Kidney (tissue), 14 donors: Measurements from ENCODE around the gene ERCC4. TPM values are rescaled to one million over a fixed set of nuclear protein-coding genes. Genes with fewer than 3 reads are reported as not detected.
A peak's percentile ranks its signal among the peaks of the same experiment; 100 is the strongest.

Source experiments
- DNase-seq, 5 donors: peaks; one replicate each; pipeline ENCODE4 v3.0.0-alpha.2; 2013 to 2020
- FAIRE-seq: peaks from 2 replicates; lab custom pipeline; 2012; peaks lifted over from hg19 to GRCh38; lab: Jason Lieb, UNC
- H3K27ac ChIP-seq, 2 donors: one replicate each; pipeline ENCODE4 v1.7.0; 2013; ENCODE audit warnings: low read depth in 2 of 2, low read length in 2 of 2, inconsistent platforms in 1 of 2
- H3K27me3 ChIP-seq: one replicate; pipeline ENCODE4 v1.7.1; 2013; ENCODE audit warnings: low read length, inconsistent platforms; ENCODE audit not compliant: control insufficient read depth, insufficient read depth
- H3K36me3 ChIP-seq, 3 donors: one replicate each; pipeline versions ENCODE4 v1.7.0 to v1.7.1; 2013; ENCODE audit warnings: low read length in 3 of 3, control low read depth in 1 of 3, inconsistent platforms in 1 of 3; ENCODE audit not compliant: insufficient read depth in 3 of 3, control insufficient read depth in 2 of 3
- H3K4me1 ChIP-seq, 3 donors: one replicate each; pipeline versions ENCODE4 v1.7.0 to v1.7.1; 2013; ENCODE audit warnings: low read length in 3 of 3, inconsistent platforms in 1 of 3, low read depth in 1 of 3; ENCODE audit not compliant: control insufficient read depth in 2 of 3, insufficient read depth in 2 of 3
- H3K4me3 ChIP-seq, 3 donors: one replicate each; pipeline versions ENCODE4 v1.7.0 to v1.8.1; 2013; ENCODE audit warnings: low read length in 3 of 3, control low read depth in 1 of 3, inconsistent platforms in 1 of 3
- H3K9ac ChIP-seq, 3 donors: one replicate each; pipeline versions ENCODE4 v1.7.0 to v1.7.1; 2013; ENCODE audit warnings: low read length in 3 of 3, control low read depth in 1 of 3, inconsistent platforms in 1 of 3
- H3K9me3 ChIP-seq, 3 donors: one replicate each; pipeline versions ENCODE4 v1.7.0 to v1.7.1; 2013; ENCODE audit warnings: low read length in 3 of 3, control low read depth in 1 of 3, inconsistent platforms in 1 of 3; ENCODE audit not compliant: control insufficient read depth in 2 of 3, insufficient read depth in 1 of 3
- CTCF ChIP-seq: IDR thresholded peaks from 3 replicates; pipeline ENCODE4 v1.5.1; 2012; ENCODE audit warnings: mild to moderate bottlenecking, moderate library complexity, borderline replicate concordance; ENCODE audit not compliant: insufficient read depth; ENCODE audit errors: extremely low read depth
- intact Hi-C: fragments of 100-400 bp; cut with DNase I; formaldehyde crosslinking; loops from one replicate; pipeline ENCODE4 v1.11.1; 2022
- polyA plus RNA-seq: library from polyadenylated mRNA; stranded (reverse); fragments of 350-450 nt; fragmentation: Illumina TruSeq; extraction: RNeasy Lipid Tissue Mini Kit (QIAGEN cat#74804); gene quantifications from one replicate; pipeline ENCODE4 v1.2.3, GENCODE V29; 2014; ENCODE audit warnings: low read depth, low replicate concordance; ENCODE audit not compliant: insufficient read depth
- total RNA-seq: library from RNA; stranded (reverse); fragmentation: NEBNext Ultra II Directional; extraction: Animal tissue kit (Norgen Biotek cat#: 25700); gene quantifications from one replicate; pipeline ENCODE4 v1.2.1, GENCODE V29; 2021
- donor health status: control.
- donor health status: control.
- donor health status: control.
- donor health status: control.
- donor health status: control.
- donor health status: DM: yes; HTN: yes; CAD: no.
- donor health status: Normal renal cell carcinoma (clear cell type).

ERCC4 gene
- total and polyA plus RNA-seq, 2 donors from 2014 or later = 2.0 to 10.5 TPM

DNA sequence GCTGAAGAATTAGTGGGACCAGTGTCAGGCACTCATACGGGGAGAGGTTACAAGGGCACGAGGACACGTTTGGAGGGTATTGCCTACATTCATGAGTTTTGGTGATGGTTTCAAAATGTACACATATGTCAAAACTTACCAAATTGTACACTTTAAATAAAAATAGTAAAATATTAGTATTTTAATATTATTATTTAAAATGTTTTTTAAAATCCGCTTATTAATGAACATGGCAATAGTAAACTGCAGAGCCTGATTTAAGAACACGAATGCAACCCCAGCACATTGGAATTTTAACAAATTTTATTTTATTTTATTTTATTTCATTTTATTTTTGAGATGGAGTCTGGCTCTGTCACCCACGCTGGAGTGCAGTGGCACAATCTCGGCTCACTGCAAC is 10.9 kb upstream of the ERCC4 start:
- Histone ChIP-seq H3K9me3 (no peaks in the 10 kb centered on the region), H3K27me3 (no peaks in the 10 kb centered on the region), H3K27ac (no peak overlapping the region), H3K4me3 (no peak overlapping the region), H3K36me3 (no peaks in the 10 kb centered on the region), H3K4me1 (peaks cover 0 to 8% (median 0%) of the 10 kb centered on the region in 3 donors), H3K9ac (no peak overlapping the region)
- intact Hi-C loops = no loop called here
- no peak for FAIRE-seq
- DNase-seq = no peak
- no peak for TF ChIP-seq CTCF

- H3K4me1 ChIP-seq = peaks cover 0 to 8% (median 0%) of the 10 kb centered on the region in 3 donors
- TF ChIP-seq CTCF = no peak
- no peak overlapping the region for H3K9ac ChIP-seq
- DNase-seq (no peak), FAIRE-seq (no peak)
- no peak overlapping the region for H3K4me3 ChIP-seq
- H3K9me3 ChIP-seq = no peaks in the 10 kb centered on the region
- no peaks in the 10 kb centered on the region for H3K36me3 ChIP-seq
- intact Hi-C loops = no loop called here
- H3K27ac ChIP-seq = peak overlapping the region in 1 of 2 donors; percentile 35
- H3K27me3 ChIP-seq = no peaks in the 10 kb centered on the region
These were observed 10.1 kb upstream of the ERCC4 start for GRCh38 chr16:13909872-13910303.

DNA sequence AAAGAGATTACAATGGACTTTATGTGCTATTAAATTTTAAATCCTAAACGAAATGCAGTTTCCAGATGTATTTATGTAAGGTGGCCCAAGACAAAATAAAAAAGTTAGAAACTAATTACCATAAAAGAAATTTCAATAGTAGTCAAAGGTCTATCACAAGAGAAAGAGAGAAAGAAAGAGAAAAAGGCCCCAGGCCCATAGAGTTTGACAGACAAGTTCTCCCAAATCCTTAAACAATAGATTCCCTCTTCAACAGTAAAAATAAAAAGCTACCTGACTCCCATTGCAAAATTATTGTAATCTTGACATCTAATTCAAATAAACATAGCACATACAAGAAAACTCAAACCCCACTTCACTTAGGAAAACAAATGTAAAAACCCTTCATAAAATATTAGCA is 8.6 kb upstream of the ERCC4 start:
- H3K9me3 ChIP-seq = no peaks in the 10 kb centered on the region
- FAIRE-seq (no peak), DNase-seq (no peak)
- intact Hi-C loops = no loop called here
- H3K27me3 ChIP-seq = no peaks in the 10 kb centered on the region
- no peak overlapping the region for H3K27ac ChIP-seq
- H3K4me1 ChIP-seq = peaks cover 0 to 8% (median 0%) of the 10 kb centered on the region in 3 donors
- H3K4me3 ChIP-seq = no peak overlapping the region
- H3K36me3 ChIP-seq = no peaks in the 10 kb centered on the region
- H3K9ac ChIP-seq = no peak overlapping the region
- no peak for TF ChIP-seq CTCF

DNA sequence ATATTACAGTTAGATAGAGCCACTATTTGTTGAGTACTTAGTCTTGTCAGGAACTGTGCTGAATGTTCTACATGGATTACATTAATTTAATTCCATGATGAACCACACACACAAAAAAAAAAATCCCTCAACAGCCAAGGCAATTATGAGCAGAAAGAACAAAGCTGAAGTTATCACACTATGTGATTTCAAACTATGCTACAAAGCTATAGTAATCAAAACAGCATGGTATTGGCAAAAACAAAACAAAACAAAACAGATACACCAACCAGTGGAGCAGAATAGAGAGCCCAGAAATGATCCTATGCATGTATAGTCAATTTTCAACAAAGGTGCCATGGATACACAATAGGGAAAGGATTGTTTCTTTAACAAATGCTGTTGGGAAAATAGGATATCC is 8.1 kb upstream of the ERCC4 start:
- TF ChIP-seq CTCF = no peak
- no peak for DNase-seq
- H3K4me3 ChIP-seq = no peak overlapping the region
- H3K36me3 ChIP-seq = no peaks in the 10 kb centered on the region
- intact Hi-C loops = no loop called here
- no peak for FAIRE-seq
- no peaks in the 10 kb centered on the region for H3K9me3 ChIP-seq
- no peak overlapping the region for H3K9ac ChIP-seq
- no peaks in the 10 kb centered on the region for H3K27me3 ChIP-seq
- peaks cover 0 to 8% (median 0%) of the 10 kb centered on the region in 3 donors for H3K4me1 ChIP-seq
- no peak overlapping the region for H3K27ac ChIP-seq
